RPMI8226 (cell line): ENCODE measurements around the gene EIF3K.

Experiments
- DNase-seq: peaks from one replicate; pipeline ENCODE4 v3.0.0-alpha.2; 2015

The EIF3K gene

GRCh38 chr19:38650911-38651584 is 32.1 kb downstream of the EIF3K start:
- no peak for DNase-seq

- no peak for DNase-seq
Observed at GRCh38 chr19:38653028-38653571, 34.1 kb downstream of the EIF3K start.

GRCh38 chr19:38654628-38655055 is 35.7 kb downstream of the EIF3K start:
- DNase-seq, result no peak

GRCh38 chr19:38655148-38655824 is 36.3 kb downstream of the EIF3K start:
- DNase-seq, result no peak

- DNase-seq, result no peak
Observed at GRCh38 chr19:38656171-38656981, 37.4 kb downstream of the EIF3K start.

- no peak for DNase-seq
Observed at GRCh38 chr19:38657633-38658222, 38.7 kb downstream of the EIF3K start.

GRCh38 chr19:38658462-38659306 is 39.7 kb downstream of the EIF3K start:
- DNase-seq, result no peak

GRCh38 chr19:38660724-38661123 is 41.7 kb downstream of the EIF3K start:
- no peak for DNase-seq

GRCh38 chr19:38661136-38661535 is 42.1 kb downstream of the EIF3K start:
- no peak for DNase-seq

GRCh38 chr19:38661996-38662395 is 43.0 kb downstream of the EIF3K start:
- DNase-seq, result no peak

- no peak for DNase-seq
Observed at GRCh38 chr19:38662537-38663155, 43.7 kb downstream of the EIF3K start.

GRCh38 chr19:38663156-38663651 is 44.2 kb downstream of the EIF3K start:
- no peak for DNase-seq

- DNase-seq, result no peak
Observed at GRCh38 chr19:38663957-38664502, 45.0 kb downstream of the EIF3K start.

GRCh38 chr19:38664503-38665211 is 45.7 kb downstream of the EIF3K start:
- no peak for DNase-seq

GRCh38 chr19:38665219-38665931 is 46.4 kb downstream of the EIF3K start:
- no peak for DNase-seq

- no peak for DNase-seq
Observed at GRCh38 chr19:38665950-38666662, 47.1 kb downstream of the EIF3K start.

GRCh38 chr19:38666663-38667511 is 47.9 kb downstream of the EIF3K start:
- DNase-seq, result no peak

- DNase-seq, result no peak
Observed at GRCh38 chr19:38667661-38668171, 48.7 kb downstream of the EIF3K start.
